K562 (cell line): Measurements from ENCODE around the gene SEC23IP. TPM values are rescaled to one million over a fixed set of nuclear protein-coding genes. Genes with fewer than 3 reads are reported as not detected.

Experiments
- ATAC-seq: fragments of 200-7000 bp; cut with Tn5 transposase; 3 replicates; pipeline ENCODE4 v1.9.1; 2020; ENCODE audit warnings: moderate library complexity
- BruUV-seq: library from RNA; stranded (reverse); fragments of 400-500 nt; replicated peaks from 2 replicates; lab custom pipeline; 2021; lab: Mats Ljungman, UMichigan
- CTCF ChIA-PET: fragments of 300-600 bp; formaldehyde crosslinking; extraction: SDS; loops from one replicate; lab custom pipeline; 2021; ENCODE audit warnings: low intra/inter-chr PET ratio; lab: Yijun Ruan, JAX
- POLR2A ChIA-PET: fragments of 300-600, 350-650 bp; sonication (Branson Sonifier 250); formaldehyde crosslinking; extraction: SDS; loops from one replicate; lab custom pipeline; 2021; ENCODE audit warnings: antibody characterized with exemption, inconsistent platforms; lab: Yijun Ruan, JAX
- DNase-seq, 4 experiments: peaks; one replicate each; pipeline versions ENCODE4 v3.0.0 to v3.0.0-alpha.2; 2011 to 2018; ENCODE audit warnings: low spot score in 3 of 4, mixed read lengths in 3 of 4; ENCODE audit errors: extremely low read depth in 1 of 4
- FAIRE-seq: peaks from 2 replicates; lab custom pipeline; 2011; peaks lifted over from hg19 to GRCh38; lab: Jason Lieb, UNC
- H2AFZ ChIP-seq: 2 replicates; pipeline ENCODE4 v1.6.0; 2011; ENCODE audit warnings: low read depth, low read length, control low read depth, inconsistent platforms
- H3K27ac ChIP-seq: fragments of 200-600 bp; 3 replicates; pipeline ENCODE4 v1.8.0; 2011; ENCODE audit warnings: low read depth, mild to moderate bottlenecking, control low read depth, inconsistent platforms, low read length, moderate library complexity, mixed read lengths; ENCODE audit errors: extremely low read depth
- H3K27me3 ChIP-seq, 2 experiments: fragments of 300-600 bp in 1 of 2; 2 replicates in 1 of 2; 3 replicates in 1 of 2; pipeline versions ENCODE4 v1.6.0 to v1.8.0; 2011; ENCODE audit warnings: inconsistent platforms in 2 of 2, low read length in 2 of 2, mild to moderate bottlenecking in 1 of 2, mixed read lengths in 1 of 2, moderate library complexity in 1 of 2; ENCODE audit not compliant: control insufficient read depth in 2 of 2, insufficient read depth in 2 of 2
- H3K36me3 ChIP-seq: fragments of 300-600 bp; 3 replicates; pipeline ENCODE4 v1.8.0; 2011; ENCODE audit warnings: mild to moderate bottlenecking, low read length, inconsistent platforms; ENCODE audit not compliant: control insufficient read depth, insufficient read depth
- H3K4me1 ChIP-seq, 2 experiments: fragments of 200-600 bp in 1 of 2; replicated peaks in 1 of 2; 2 replicates in 1 of 2; 3 replicates in 1 of 2; pipeline versions ENCODE4 v1.5.1 to v1.8.0; 2011; ENCODE audit warnings: inconsistent platforms in 2 of 2, low read length in 2 of 2, mild to moderate bottlenecking in 1 of 2, mixed read lengths in 1 of 2, moderate library complexity in 1 of 2; ENCODE audit not compliant: control insufficient read depth in 2 of 2, insufficient read depth in 2 of 2
- H3K4me2 ChIP-seq: 2 replicates; pipeline ENCODE4 v1.6.1; 2011; ENCODE audit warnings: low read length, control low read depth, inconsistent platforms, mixed read lengths; ENCODE audit not compliant: insufficient read depth
- H3K4me3 ChIP-seq: fragments of 200-600 bp; sonication (generic), shearing (Covaris generic); 2 replicates; pipeline ENCODE4 v1.5.1; 2016; ENCODE audit warnings: control low read depth, inconsistent platforms
- H3K79me2 ChIP-seq: fragments of 200-600 bp; 3 replicates; pipeline ENCODE4 v1.8.0; 2011; ENCODE audit warnings: low read length, inconsistent platforms; ENCODE audit not compliant: control insufficient read depth, insufficient read depth
- H3K9ac ChIP-seq, 2 experiments: 2 replicates each; pipeline versions ENCODE4 v1.6.0 to v1.6.1; 2011; ENCODE audit warnings: low read depth in 2 of 2, low read length in 2 of 2, control low read depth in 1 of 2, inconsistent platforms in 1 of 2, mild to moderate bottlenecking in 1 of 2, mixed read lengths in 1 of 2; ENCODE audit not compliant: insufficient read depth in 1 of 2
- H3K9me1 ChIP-seq: one replicate; pipeline ENCODE4 v1.6.0; 2011; ENCODE audit warnings: inconsistent platforms, mild to moderate bottlenecking, low read length, moderate library complexity; ENCODE audit not compliant: control insufficient read depth, insufficient read depth
- H3K9me3 ChIP-seq: replicated peaks from 2 replicates; pipeline ENCODE4 v1.5.1; 2011; ENCODE audit warnings: low read depth, low read length, inconsistent platforms; ENCODE audit not compliant: control insufficient read depth, insufficient read depth
- H4K20me1 ChIP-seq: replicated peaks from 2 replicates; pipeline ENCODE4 v1.6.1; 2011; ENCODE audit warnings: low read length, inconsistent platforms, mixed read lengths; ENCODE audit not compliant: control insufficient read depth, insufficient read depth
- ADNP ChIP-seq: fragments of 200-800 bp; sonication (Bioruptor generic); IDR thresholded peaks from 2 replicates; pipeline ENCODE4 v1.6.1; 2016; ENCODE audit warnings: missing genetic modification characterization, missing compliant biosample characterization
- BDP1 ChIP-seq: IDR thresholded peaks from 3 replicates; pipeline ENCODE4 v1.6.1; 2011; ENCODE audit not compliant: insufficient read length, insufficient read depth
- EWSR1 ChIP-seq: fragments of 450-650 bp; IDR thresholded peaks from 2 replicates; pipeline ENCODE4 v1.6.1; 2018; ENCODE audit warnings: borderline replicate concordance, mild to moderate bottlenecking, low read depth, moderate library complexity; ENCODE audit not compliant: partially characterized antibody
- HBP1 ChIP-seq: fragments of 450-650 bp; formaldehyde crosslinking; IDR thresholded peaks from 2 replicates; pipeline ENCODE4 v1.4.0; 2022; ENCODE audit warnings: missing genetic modification characterization
- HIVEP1 ChIP-seq: fragments of 250-450 bp; sonication (Bioruptor Pico); IDR thresholded peaks from 2 replicates; pipeline ENCODE4 v1.4.0; 2020; ENCODE audit warnings: mild to moderate bottlenecking
- HMG20A ChIP-seq: fragments of 450-650 bp; formaldehyde crosslinking; conservative IDR thresholded peaks from 2 replicates; pipeline ENCODE4 v1.4.0; 2020; ENCODE audit warnings: mild to moderate bottlenecking, mixed read lengths
- JUNB ChIP-seq: fragments of 450-650 bp; formaldehyde crosslinking; conservative IDR thresholded peaks from 2 replicates; pipeline ENCODE4 v1.4.0; 2020; ENCODE audit warnings: mild to moderate bottlenecking
- NONO ChIP-seq, 2 experiments: fragments of 200-400 bp in 1 of 2; fragments of 450-650 bp in 1 of 2; formaldehyde crosslinking in 1 of 2; IDR thresholded peaks; 2 replicates each; pipeline ENCODE4 v1.6.1; 2017; ENCODE audit warnings: low read depth in 2 of 2, mild to moderate bottlenecking in 2 of 2, moderate library complexity in 2 of 2, low read length in 1 of 2
- PATZ1 ChIP-seq: fragments of 250-450 bp; sonication (Bioruptor Pico); IDR thresholded peaks from 2 replicates; pipeline ENCODE4 v1.5.0; 2020; ENCODE audit warnings: mild to moderate bottlenecking, borderline replicate concordance
- PHB ChIP-seq: fragments of 250-450 bp; sonication (Bioruptor Pico); IDR thresholded peaks from 2 replicates; pipeline ENCODE4 v1.5.0; 2021
- PYGO2 ChIP-seq: fragments of 450-650 bp; IDR thresholded peaks from 2 replicates; pipeline ENCODE4 v1.6.1; 2016; ENCODE audit warnings: mild to moderate bottlenecking, missing genetic modification characterization, moderate library complexity, missing compliant biosample characterization
- RBM25 ChIP-seq: fragments of 200-400 bp; formaldehyde crosslinking; IDR thresholded peaks from 2 replicates; pipeline ENCODE4 v1.6.1; 2018; ENCODE audit warnings: low read length, low read depth, moderate library complexity; ENCODE audit not compliant: severe bottlenecking
- SAFB ChIP-seq: fragments of 200-400 bp; formaldehyde crosslinking; IDR thresholded peaks from 2 replicates; pipeline ENCODE4 v1.6.1; 2017; ENCODE audit warnings: low read depth, low read length, borderline replicate concordance
- ZFP36 ChIP-seq: fragments of 150-350 bp; IDR thresholded peaks from 2 replicates; pipeline ENCODE4 v1.6.1; 2018; ENCODE audit warnings: low read length, low read depth; ENCODE audit not compliant: partially characterized antibody
- ZHX1 ChIP-seq: fragments of 150-350 bp; conservative IDR thresholded peaks from 2 replicates; pipeline ENCODE4 v1.6.1; 2014; ENCODE audit warnings: low read length
- ZNF57 ChIP-seq: fragments of 450-650 bp; formaldehyde crosslinking; IDR thresholded peaks from 2 replicates; pipeline ENCODE4 v1.4.0; 2020; ENCODE audit warnings: mild to moderate bottlenecking, moderate library complexity
- ZNF76 ChIP-seq: fragments of 250-450 bp; sonication (Bioruptor Pico); IDR thresholded peaks from 2 replicates; pipeline ENCODE4 v1.4.0; 2020; ENCODE audit warnings: mild to moderate bottlenecking, moderate library complexity, borderline replicate concordance
- WGBS: fragments of 100-300 bp; shearing (Covaris generic); methylation state at CpG from one replicate; pipeline ENCODE4 v1.1.6; 2016; ENCODE audit warnings: low coverage, mixed read lengths; ENCODE audit not compliant: insufficient coverage; ENCODE audit errors: missing lambda C conversion rate; 5-methylcytosine and 5-hydroxymethylcytosine counted together
- in situ Hi-C: fragments of 300-500 bp; cut with MboI; formaldehyde crosslinking; loops from 4 replicates; pipeline ENCODE4 v1.15.0; 2018; ENCODE audit warnings: inconsistent platforms, mixed read lengths
- intact Hi-C: fragments of 100-400 bp; cut with micrococcal nuclease; formaldehyde crosslinking; loops from 2 replicates; pipeline ENCODE4 v1.14.2; 2022
- polyA plus RNA-seq, 8 experiments: library from polyadenylated mRNA; depleted of rRNA in 4 of 8; stranded (reverse) in 5 of 8; unstranded in 3 of 8; fragments of >200 nt; fragmentation: Nextera tagmentation in 2 of 8; fragmentation: Illumina TruSeq in 1 of 8; extraction: Ambion mirVana in 2 of 8; extraction: Trizol in 1 of 8; gene quantifications; 2 replicates each; pipeline versions ENCODE4 v1.2.1 to v1.2.3, GENCODE V29; 2011 to 2014; ENCODE audit warnings: inconsistent platforms in 1 of 8, missing spikeins in 1 of 8
- total RNA-seq, 7 experiments: library from RNA; depleted of rRNA in 6 of 7; stranded (reverse); fragments of >200 nt in 6 of 7; fragmentation: Illumina TruSeq in 2 of 7; extraction: Trizol in 2 of 7; gene quantifications; 2 replicates each; pipeline versions ENCODE4 v1.2.1 to v1.2.3, GENCODE V29; 2011 to 2021; ENCODE audit warnings: low replicate concordance in 1 of 7

SEC23IP gene
- total and polyA plus RNA-seq, 9 of the 15 experiments (the other 6 are each of a cell fraction or from before 2014, with no cell fraction given): 15.8 to 38.4 (median 22.5) TPM

- no peaks in the 10 kb centered on the region for H4K20me1 ChIP-seq
- H3K36me3 ChIP-seq: peaks cover 70% of the 10 kb centered on the region
- H3K4me1 ChIP-seq: no peaks in the 10 kb centered on the region
- no peak for FAIRE-seq
- in situ Hi-C loops (no loop called here), intact Hi-C loops (loop anchor here (5.0 kb wide), 1 partner anchor 167 kb away; no protein-coding TSS in a partner anchor)
- no peak overlapping the region for H3K9ac ChIP-seq
- no peaks in the 10 kb centered on the region for H3K9me3 ChIP-seq
- H3K4me3 ChIP-seq: no peak overlapping the region
- BruUV-seq: no TSS peak
- H3K27ac ChIP-seq: no peak overlapping the region
- no peak overlapping the region for H2AFZ ChIP-seq
- no peaks in the 10 kb centered on the region for H3K27me3 ChIP-seq
- 89% methylated on average over 3 of the region's 3 CpGs for WGBS
- no peak for DNase-seq
- no peaks in the 10 kb centered on the region for H3K9me1 ChIP-seq
- H3K4me2 ChIP-seq: no peak overlapping the region
- ChIA-PET POLR2A (interaction anchor here (0.9 kb wide), 1 partner anchor 39 kb away, joined by 3 read pairs; no protein-coding TSS in a partner anchor), CTCF (interaction anchor here (1.6 kb wide), 1 partner anchor 233 kb away, joined by 4 read pairs; no protein-coding TSS in a partner anchor)
- TF ChIP-seq ZFP36 (no peak), ZHX1 (no peak), NONO (IDR thresholded peaks at IDR 0.05; ENCODE audit: low read depth in 2 of 2, low read length in 1 of 2) (no peak), PHB (CRISPR knock-in tag) (no peak), HIVEP1 (CRISPR knock-in tag) (no peak), JUNB (CRISPR knock-in tag) (no peak), PYGO2 (tag) (no peak), BDP1 (no peak), PATZ1 (CRISPR knock-in tag) (no peak), ZNF57 (CRISPR knock-in tag) (no peak), HBP1 (CRISPR knock-in tag) (no peak), RBM25 (no peak), ZNF76 (no peak), ADNP (tag) (no peak), EWSR1 (no peak), HMG20A (CRISPR knock-in tag) (no peak), SAFB (no peak)
- no peaks in the 10 kb centered on the region for H3K79me2 ChIP-seq
- no peak for ATAC-seq
Measured at GRCh38 chr10:119919271-119919670, 26.7 kb downstream of the SEC23IP start.
